Right renal cortex interstitium (tissue), 3 donors: Measurements from ENCODE around the gene LIN54. TPM values are rescaled to one million over a fixed set of nuclear protein-coding genes. Genes with fewer than 3 reads are reported as not detected.
A peak's percentile ranks its signal among the peaks of the same experiment; 100 is the strongest.
"Not testable (repeated sequence)": the region's sequence is repeated elsewhere in the genome, so short reads cannot be mapped to it uniquely, and the experiment has no call there.

Experiments
- DNase-seq, 3 donors: peaks; one replicate each; pipeline ENCODE4 v3.0.0-alpha.2; 2013; ENCODE audit warnings: low read depth in 3 of 3, low spot score in 2 of 3
- polyA plus RNA-seq, 3 donors: library from polyadenylated mRNA; unstranded; fragments of 120-200 nt; gene quantifications; one replicate each; pipeline ENCODE4 v1.2.1, GENCODE V29; 2013; ENCODE audit not compliant: insufficient read length in 3 of 3

The LIN54 gene
- 10 to 100 TPM; 16.1 to 16.4 (median 16.1) TPM for polyA plus RNA-seq

DNA sequence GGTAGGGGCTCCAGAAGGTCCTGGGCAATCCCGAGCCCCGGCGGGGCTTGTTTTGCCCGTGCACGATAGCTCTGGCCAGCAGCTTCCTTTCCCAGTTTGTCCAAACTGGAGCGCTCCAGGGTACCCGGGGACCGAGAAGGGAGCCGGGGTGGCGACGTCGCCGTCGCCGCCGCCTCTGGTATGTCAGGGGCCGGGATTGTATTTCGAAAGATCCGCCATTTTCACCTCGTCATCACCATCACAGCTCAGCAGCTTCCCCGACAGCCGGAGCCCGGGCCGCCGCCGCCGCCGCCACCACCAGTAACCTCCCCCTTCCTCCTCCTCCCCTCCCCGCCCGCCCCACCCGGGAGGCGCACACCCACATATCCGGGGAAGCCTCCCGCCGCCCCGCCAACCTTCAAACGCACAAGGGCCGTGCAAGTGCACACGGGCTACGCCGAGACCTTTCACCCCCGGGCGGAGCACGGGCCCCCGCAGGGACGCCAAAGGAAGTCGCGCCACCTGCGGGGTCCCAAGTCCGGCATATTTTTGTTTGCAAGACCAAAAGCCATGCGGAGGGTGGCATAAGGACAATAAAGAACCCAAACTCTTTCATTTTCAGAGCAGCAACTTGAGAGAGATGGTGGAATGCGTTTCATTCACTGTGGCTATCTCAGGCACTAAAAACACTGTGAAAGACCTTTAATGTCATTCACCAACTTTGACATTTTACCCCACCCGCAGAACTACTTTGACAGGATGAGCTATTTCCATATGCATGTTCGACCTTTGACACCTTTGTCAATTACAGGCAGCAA is at the start of gene LIN54:
Gene LIN54 (minus strand): TSS at position 302 of the 797 bp plus-strand sequence. CDS start 25,979 bp downstream, outside the sequence.
- peak in 1 of 3 donors; percentile 29 for DNase-seq

- DNase-seq: no peak
Measured at GRCh38 chr4:83054928-83055327, 44.3 kb upstream of the LIN54 start.

DNA sequence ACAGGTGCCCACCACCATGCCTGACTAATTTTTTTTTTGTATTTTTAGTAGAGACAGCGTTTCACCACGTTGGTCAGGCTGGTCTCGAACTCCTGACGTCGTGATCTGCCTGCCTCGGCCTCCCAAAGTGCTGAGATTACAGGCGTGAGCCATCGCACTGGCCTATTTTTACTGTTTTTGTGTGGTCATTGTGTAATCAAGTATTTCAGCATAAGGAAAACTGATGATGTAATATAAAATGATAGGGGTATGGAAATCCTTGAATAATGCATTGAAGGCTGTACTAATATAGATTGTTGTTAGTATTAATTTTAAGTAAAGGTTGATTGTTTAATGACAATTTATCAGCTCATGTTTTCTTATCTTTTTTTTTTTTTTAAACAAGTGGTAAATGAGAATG is 38.2 kb upstream of the LIN54 start:
- DNase-seq: not testable (repeated sequence)

- no peak for DNase-seq
Measured at GRCh38 chr4:83046693-83047473, 36.3 kb upstream of the LIN54 start.

- no peak for DNase-seq
Measured at GRCh38 chr4:83043801-83044407, 33.3 kb upstream of the LIN54 start.

DNA sequence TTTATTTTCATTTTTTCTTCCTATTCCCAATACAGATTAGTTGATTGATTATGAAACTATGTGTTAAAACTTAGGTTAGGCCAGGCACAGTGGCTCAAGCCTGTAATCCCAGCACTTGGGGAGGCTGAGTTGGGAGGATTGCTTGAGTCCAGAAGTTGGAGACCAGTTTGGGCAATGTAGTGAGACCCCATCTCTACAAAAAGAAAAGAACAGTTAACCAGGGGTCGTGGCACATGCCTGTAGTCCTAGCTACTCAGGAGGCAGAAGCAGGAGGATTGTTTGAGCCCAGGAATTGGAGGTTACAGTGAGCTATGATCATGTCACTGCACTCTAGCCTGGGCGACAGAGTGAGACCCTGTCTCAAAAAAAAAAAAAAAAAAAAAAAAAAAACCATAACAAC is 32.5 kb upstream of the LIN54 start:
- not testable (repeated sequence) for DNase-seq

DNA sequence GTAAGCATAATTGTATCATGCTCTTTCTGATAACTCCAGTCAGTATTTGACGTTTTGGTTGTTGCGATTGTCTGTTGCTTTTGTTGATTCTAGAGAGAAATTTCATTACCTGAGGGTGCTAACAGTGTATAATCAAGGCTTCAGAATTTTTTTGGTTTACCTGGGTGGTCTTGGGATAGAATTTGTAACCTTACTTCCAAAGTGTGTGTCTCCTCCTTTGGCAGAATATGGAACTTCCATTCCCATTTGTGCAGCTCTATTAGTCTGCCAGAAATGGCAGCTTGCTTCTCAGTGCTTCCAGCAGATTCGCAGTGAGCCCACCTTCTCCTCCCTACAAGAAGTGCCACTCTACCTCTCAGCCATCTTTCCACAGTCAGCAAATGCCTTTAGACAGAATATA is 29.6 kb upstream of the LIN54 start:
- no peak for DNase-seq

DNA sequence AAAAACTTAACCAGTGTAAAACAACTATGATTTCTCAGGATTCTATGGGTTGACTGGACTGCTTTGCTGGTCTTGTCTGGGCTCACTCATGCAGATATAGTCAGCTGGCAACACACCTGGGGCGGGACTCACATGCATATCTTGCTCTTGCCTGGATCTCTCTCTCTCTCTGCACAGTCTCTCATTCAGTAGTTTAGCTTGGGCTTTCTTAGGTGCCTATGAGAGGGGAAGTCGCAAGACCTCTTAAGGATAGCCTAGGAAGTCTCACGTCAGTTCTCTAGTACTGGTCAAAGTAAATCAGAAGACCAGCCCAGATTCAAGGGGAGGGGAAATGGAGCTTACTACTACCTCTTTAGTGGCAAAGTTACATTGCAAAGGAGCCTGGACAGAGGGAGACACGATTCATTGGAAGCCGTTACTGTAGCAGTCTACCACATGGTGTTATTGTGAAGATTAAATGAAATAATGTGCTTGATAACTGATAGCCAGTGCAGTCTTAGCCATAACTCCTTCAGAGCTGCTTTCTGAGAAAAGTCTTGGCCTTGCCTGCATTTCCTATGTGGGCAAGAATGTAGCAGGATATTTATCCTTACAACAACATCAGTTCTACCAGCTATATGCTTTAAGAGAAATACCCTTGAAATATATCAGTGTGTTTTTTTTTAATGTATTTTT is 26.5 kb upstream of the LIN54 start:
- no peak for DNase-seq

GRCh38 chr4:83034630-83035494 is 24.2 kb upstream of the LIN54 start, which contains the start of gene COPS4:
TSS of gene COPS4 (plus strand) at chr4:83035183. CDS start at chr4:83035225, 42 bp downstream.
- DNase-seq: peak; percentile 97 to 99 (median 98)

GRCh38 chr4:83029688-83030087 is 19.1 kb upstream of the LIN54 start:
- no peak for DNase-seq

DNA sequence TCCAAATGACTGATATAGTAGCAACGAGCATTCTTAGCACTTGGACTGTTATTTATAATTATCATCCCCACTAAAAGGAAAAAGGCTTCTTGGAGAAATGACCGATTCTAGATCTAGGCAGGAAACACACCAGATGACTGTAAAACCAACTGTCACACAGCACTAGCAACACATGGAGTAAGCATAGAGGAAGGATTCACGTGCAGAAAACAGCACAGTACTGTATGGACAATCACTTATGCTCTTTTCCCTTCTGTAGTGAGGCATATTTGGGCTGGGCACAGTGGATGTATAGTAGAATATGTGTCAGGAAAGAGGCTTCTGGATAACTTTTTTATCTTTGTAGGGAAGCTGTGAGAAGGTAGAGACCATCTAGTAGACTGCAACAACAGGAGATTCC is 18.4 kb upstream of the LIN54 start:
- DNase-seq: no peak

DNA sequence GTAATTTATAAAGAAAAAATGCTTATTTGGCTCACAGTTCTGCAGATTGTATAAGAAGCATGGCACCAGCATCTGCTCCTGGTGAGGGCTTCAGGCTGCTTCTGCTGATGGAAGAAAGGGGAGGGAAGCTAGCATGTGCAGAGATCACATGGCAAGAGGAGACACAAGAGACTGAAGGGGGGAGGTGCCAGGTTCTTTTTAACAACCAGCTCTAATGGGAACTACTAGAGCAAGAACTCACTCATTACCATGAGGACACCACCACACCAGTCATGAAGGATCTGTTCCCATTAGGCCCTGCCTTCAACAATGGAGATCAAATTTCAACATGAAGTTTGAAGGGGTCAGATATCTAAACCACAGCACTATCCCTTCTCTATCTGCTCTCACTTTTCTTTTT is 14.9 kb upstream of the LIN54 start:
- DNase-seq: no peak

DNA sequence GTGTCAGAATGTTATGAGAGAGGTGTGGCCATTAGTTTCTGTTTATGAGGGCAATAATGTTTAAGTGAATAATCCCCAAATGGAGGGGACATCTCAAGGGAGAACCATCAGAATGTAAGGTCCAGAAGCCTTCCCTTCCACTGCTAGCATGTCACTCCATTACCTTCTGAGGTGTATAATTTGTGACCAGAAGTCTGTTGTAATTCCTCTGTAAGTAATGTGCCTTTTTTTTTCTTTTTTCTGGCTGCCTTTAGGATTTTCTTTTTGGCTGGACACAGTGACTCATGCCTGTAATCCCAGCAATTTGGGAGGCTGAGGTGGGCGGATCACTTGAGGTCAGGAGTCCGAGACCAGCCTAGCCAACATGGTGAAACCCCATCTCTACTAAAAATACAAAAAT is 13.6 kb upstream of the LIN54 start:
- no peak for DNase-seq

DNA sequence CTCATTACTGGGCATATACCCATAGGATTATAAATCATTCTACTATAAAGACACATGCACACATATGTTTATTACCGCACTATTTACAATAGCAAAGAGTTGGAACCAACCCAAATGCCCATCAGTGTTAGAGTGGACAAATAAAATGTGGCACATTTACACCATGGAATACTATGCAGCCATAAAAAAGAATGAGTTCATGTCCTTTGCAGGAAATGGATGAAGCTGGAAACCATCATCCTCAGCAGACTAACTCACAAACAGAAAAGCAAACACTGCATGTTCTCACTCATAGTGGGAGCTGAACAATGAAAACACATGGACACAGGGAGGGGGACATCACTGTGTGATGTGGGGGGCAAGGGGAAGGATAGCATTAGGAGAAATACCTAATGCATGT is 13.0 kb upstream of the LIN54 start:
- DNase-seq: not testable (repeated sequence)

- no peak for DNase-seq
Measured at GRCh38 chr4:83022724-83023450, 12.3 kb upstream of the LIN54 start.

DNA sequence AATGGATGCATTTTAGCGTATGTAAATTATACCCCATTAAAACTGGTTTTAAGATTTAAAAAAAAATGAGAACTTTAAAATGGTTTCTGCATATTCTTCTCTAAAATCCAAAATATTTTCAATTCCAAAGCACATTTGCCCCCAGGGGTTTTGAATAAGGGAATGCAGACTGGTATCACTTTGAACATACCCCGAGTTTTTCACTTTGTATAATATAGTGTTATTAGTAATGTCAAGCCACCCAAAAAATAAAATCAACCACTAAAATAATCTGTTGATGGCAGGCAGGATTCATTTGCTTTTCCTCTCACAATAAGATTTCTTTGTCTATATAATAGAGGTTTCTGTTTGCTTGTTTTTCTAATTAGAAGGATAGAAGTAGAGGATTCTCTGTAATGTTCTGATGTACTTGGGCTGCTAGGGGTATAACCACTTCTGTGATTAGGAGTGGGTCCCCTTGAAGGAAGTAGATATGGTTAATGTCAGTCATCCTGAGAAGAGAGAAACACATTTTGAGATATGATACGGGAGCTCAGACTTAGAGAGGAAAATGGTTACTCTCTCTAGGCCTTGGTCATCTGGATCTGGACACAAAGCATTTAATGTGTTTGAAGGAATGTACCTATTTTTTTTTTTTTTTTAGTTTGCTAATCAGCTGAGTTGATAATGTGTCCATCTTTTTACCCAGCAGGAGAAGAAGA is 9.3 kb upstream of the LIN54 start:
- DNase-seq: no peak

DNA sequence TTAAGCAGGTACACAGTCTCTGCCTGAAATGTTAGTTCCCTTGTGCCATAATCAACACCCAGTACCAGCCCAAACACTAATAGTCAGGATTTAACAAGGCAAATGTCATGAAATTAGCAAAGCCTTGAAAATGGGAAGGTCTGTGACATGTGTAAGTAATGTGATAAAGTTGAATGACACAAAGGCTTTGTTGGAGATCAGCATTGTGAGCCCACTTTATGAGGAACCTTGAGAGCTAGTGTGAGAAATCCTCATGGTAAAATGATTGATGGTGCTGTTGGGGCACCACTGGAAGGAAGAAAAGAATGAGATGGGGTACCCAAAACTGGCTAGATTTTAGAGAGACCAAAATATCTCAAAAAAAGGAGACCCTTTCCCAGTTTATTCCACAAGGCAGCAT is 3.3 kb upstream of the LIN54 start:
- no peak for DNase-seq

GRCh38 chr4:83013420-83013867 is 2.8 kb upstream of the LIN54 start:
- no peak for DNase-seq
